NT2/D1 (cell line): ENCODE results near the gene RND1.

Source experiments
- DNase-seq: peaks from one replicate; pipeline ENCODE4 v3.0.0-alpha.2; 2011; ENCODE audit warnings: low read depth, low spot score
- H3K27me3 ChIP-seq: 2 replicates; pipeline ENCODE4 v1.6.0; 2011; ENCODE audit warnings: mild to moderate bottlenecking; ENCODE audit not compliant: insufficient read length, insufficient read depth
- H3K36me3 ChIP-seq: 2 replicates; pipeline ENCODE4 v1.6.1; 2011; ENCODE audit warnings: mild to moderate bottlenecking, low read length, mixed read lengths; ENCODE audit not compliant: insufficient read depth, insufficient read length
- H3K4me1 ChIP-seq: 2 replicates; pipeline ENCODE4 v1.5.1; 2011; ENCODE audit not compliant: insufficient read depth, insufficient read length
- H3K4me3 ChIP-seq: 2 replicates; pipeline ENCODE4 v1.5.1; 2011; ENCODE audit warnings: low read depth; ENCODE audit not compliant: insufficient read length
- H3K9ac ChIP-seq: 2 replicates; pipeline ENCODE4 v1.6.0; 2011; ENCODE audit warnings: low read depth; ENCODE audit not compliant: insufficient read length
- H3K9me3 ChIP-seq: 2 replicates; pipeline ENCODE4 v1.5.1; 2011; ENCODE audit warnings: mild to moderate bottlenecking, low read length; ENCODE audit not compliant: insufficient read depth
- SUZ12 ChIP-seq: IDR thresholded peaks from 2 replicates; pipeline ENCODE4 v1.6.1; 2011; ENCODE audit not compliant: insufficient read length, insufficient read depth; ENCODE audit errors: extremely low read depth
- YY1 ChIP-seq: IDR thresholded peaks from 2 replicates; pipeline ENCODE4 v1.6.1; 2011; ENCODE audit not compliant: insufficient read length, insufficient read depth
- ZNF274 ChIP-seq: IDR thresholded peaks from 2 replicates; pipeline ENCODE4 v1.6.1; 2011; ENCODE audit warnings: mild to moderate bottlenecking, low read depth, low read length

The RND1 gene

GRCh38 chr12:48826209-48826855, 39.3 kb downstream of the RND1 start:
- Histone ChIP-seq H3K27me3 (no peaks in the 10 kb centered on the region), H3K9ac (no peak overlapping the region), H3K4me3 (no peak overlapping the region), H3K4me1 (no peaks in the 10 kb centered on the region), H3K36me3 (peaks cover 86% of the 10 kb centered on the region), H3K9me3 (no peaks in the 10 kb centered on the region)
- no peak for TF ChIP-seq SUZ12
- TF ChIP-seq ZNF274 = no peak
- TF ChIP-seq YY1 = no peak
- DNase-seq = no peak

- Histone ChIP-seq H3K4me1 (peaks cover 7% of the 10 kb centered on the region), H3K9ac (no peak overlapping the region), H3K27me3 (no peaks in the 10 kb centered on the region), H3K9me3 (no peaks in the 10 kb centered on the region), H3K4me3 (no peak overlapping the region), H3K36me3 (peaks cover 76% of the 10 kb centered on the region)
- DNase-seq = no peak
- no peak for TF ChIP-seq SUZ12
- no peak for TF ChIP-seq YY1
- no peak for TF ChIP-seq ZNF274
Observed at GRCh38 chr12:48824905-48825304, 40.8 kb downstream of the RND1 start.

- H3K9ac ChIP-seq = no peak overlapping the region
- TF ChIP-seq SUZ12 = no peak
- TF ChIP-seq YY1 = no peak
- TF ChIP-seq ZNF274 = no peak
- H3K4me3 ChIP-seq = no peak overlapping the region
- no peaks in the 10 kb centered on the region for H3K9me3 ChIP-seq
- H3K4me1 ChIP-seq = peaks cover 13% of the 10 kb centered on the region
- H3K36me3 ChIP-seq = peaks cover 68% of the 10 kb centered on the region
- no peaks in the 10 kb centered on the region for H3K27me3 ChIP-seq
- no peak for DNase-seq
Observed at GRCh38 chr12:48824112-48824511, 41.6 kb downstream of the RND1 start.

- Histone ChIP-seq H3K4me3 (no peak overlapping the region), H3K36me3 (peaks cover 60% of the 10 kb centered on the region)
Observed at GRCh38 chr12:48823281-48823680, 42.4 kb downstream of the RND1 start.

GRCh38 chr12:48822711-48823110, 43.0 kb downstream of the RND1 start:
- H3K36me3 ChIP-seq = peaks cover 54% of the 10 kb centered on the region
- no peak for DNase-seq
- H3K9ac ChIP-seq = no peak overlapping the region
- no peak for TF ChIP-seq SUZ12
- TF ChIP-seq ZNF274 = no peak
- no peak for TF ChIP-seq YY1
- H3K4me3 ChIP-seq = no peak overlapping the region
- H3K27me3 ChIP-seq = peaks cover 6% of the 10 kb centered on the region
- H3K4me1 ChIP-seq = peaks cover 16% of the 10 kb centered on the region
- no peaks in the 10 kb centered on the region for H3K9me3 ChIP-seq

More at GRCh38 chr12:48823281-48823680, 42.4 kb downstream of the RND1 start:
- peaks cover 13% of the 10 kb centered on the region for H3K4me1 ChIP-seq
- no peak for DNase-seq
- no peaks in the 10 kb centered on the region for H3K9me3 ChIP-seq
- H3K9ac ChIP-seq = no peak overlapping the region
- no peaks in the 10 kb centered on the region for H3K27me3 ChIP-seq
- TF ChIP-seq YY1 (no peak), ZNF274 (no peak)

GRCh38 chr12:48822139-48822538, 43.5 kb downstream of the RND1 start:
- H3K27me3 ChIP-seq = peaks cover 11% of the 10 kb centered on the region
- H3K4me1 ChIP-seq = peaks cover 18% of the 10 kb centered on the region
- peaks cover 49% of the 10 kb centered on the region for H3K36me3 ChIP-seq

GRCh38 chr12:48819986-48820725, 45.5 kb downstream of the RND1 start:
- Histone ChIP-seq H3K36me3 (peaks cover 32% of the 10 kb centered on the region), H3K9me3 (no peaks in the 10 kb centered on the region), H3K9ac (peak overlapping the region; percentile 6), H3K4me1 (peaks cover 18% of the 10 kb centered on the region), H3K27me3 (peaks cover 23% of the 10 kb centered on the region), H3K4me3 (no peak overlapping the region)
- TF ChIP-seq YY1 (no peak), ZNF274 (no peak), SUZ12 (no peak)
- no peak for DNase-seq

More at GRCh38 chr12:48822139-48822538, 43.5 kb downstream of the RND1 start:
- no peak for DNase-seq
- no peaks in the 10 kb centered on the region for H3K9me3 ChIP-seq
- TF ChIP-seq SUZ12 = no peak
- no peak for TF ChIP-seq YY1
- no peak for TF ChIP-seq ZNF274
- no peak overlapping the region for H3K9ac ChIP-seq
- no peak overlapping the region for H3K4me3 ChIP-seq
